Activated CD4-positive, alpha-beta T cell treated with anti-CD3 and anti-CD28 coated beads, Interleukin-2, amount 10 ng/mL, durations not matched to agents 7 days and 5 days (primary cell): ENCODE measurements around the gene PDCD1LG2. TPM values are rescaled to one million over a fixed set of nuclear protein-coding genes. Genes with fewer than 3 reads are reported as not detected.
A peak's percentile ranks its signal among the peaks of the same experiment; 100 is the strongest.

Source experiments
- CTCF ChIA-PET: fragments of 350-600 bp; sonication (Branson Sonifier 250); formaldehyde crosslinking; loops from one replicate; lab custom pipeline; 2021; ENCODE audit warnings: antibody characterized with exemption; lab: Charles Lee
- POLR2A ChIA-PET: fragments of 350-600 bp; sonication (Branson Sonifier 250); formaldehyde crosslinking; loops from one replicate; lab custom pipeline; 2021; ENCODE audit warnings: antibody characterized with exemption; lab: Charles Lee
- DNase-seq: peaks from one replicate; pipeline ENCODE4 v3.0.0-alpha.2; 2020
- H3K27ac Mint-ChIP-seq: one replicate; pipeline ENCODE4 v1.8.0; 2021; ENCODE audit warnings: mild to moderate bottlenecking, moderate library complexity, mixed read lengths
- H3K27me3 Mint-ChIP-seq: one replicate; pipeline ENCODE4 v1.8.0; 2021; ENCODE audit warnings: mixed read lengths
- H3K36me3 Mint-ChIP-seq: one replicate; pipeline ENCODE4 v1.8.0; 2021; ENCODE audit warnings: low read depth, mixed read lengths
- H3K4me1 Mint-ChIP-seq: one replicate; pipeline ENCODE4 v1.8.0; 2021; ENCODE audit warnings: mixed read lengths
- H3K4me3 Mint-ChIP-seq: one replicate; pipeline ENCODE4 v1.8.0; 2021; ENCODE audit warnings: mild to moderate bottlenecking, moderate library complexity, mixed read lengths
- H3K9me3 Mint-ChIP-seq: one replicate; pipeline ENCODE4 v1.8.0; 2021; ENCODE audit warnings: mixed read lengths
- total RNA-seq, 2 experiments: library from RNA; stranded (reverse); gene quantifications; one replicate each; pipeline ENCODE4 v1.2.3, GENCODE V29; 2021

PDCD1LG2 gene
- total RNA-seq, 2 experiments from 2014 or later = 2.2 TPM

GRCh38 chr9:5552301-5552700 lies 42.0 kb downstream of the PDCD1LG2 start:
- ChIA-PET POLR2A (no interaction called here), CTCF (interaction anchor here (0.9 to 1.3 kb wide), 2 partner anchors 13 to 48 kb away, joined by 3 to 4 read pairs; no protein-coding TSS in a partner anchor)
- Mint-ChIP-seq H3K27me3 (no peaks in the 10 kb centered on the region), H3K4me1 (peaks cover 11% of the 10 kb centered on the region), H3K4me3 (no peak overlapping the region), H3K36me3 (peaks cover 27% of the 10 kb centered on the region), H3K9me3 (peaks cover 4% of the 10 kb centered on the region), H3K27ac (no peak overlapping the region)
- no peak for DNase-seq

- Mint-ChIP-seq H3K27me3 (no peaks in the 10 kb centered on the region), H3K9me3 (peaks cover 4% of the 10 kb centered on the region), H3K27ac (no peak overlapping the region), H3K4me3 (no peak overlapping the region), H3K36me3 (peaks cover 31% of the 10 kb centered on the region), H3K4me1 (peaks cover 20% of the 10 kb centered on the region)
- DNase-seq = no peak
- CTCF ChIA-PET = interaction anchor here (1.1 to 1.3 kb wide), 2 partner anchors 12 to 47 kb away, joined by 4 read pairs; no protein-coding TSS in a partner anchor
- POLR2A ChIA-PET = no interaction called here
Observed at GRCh38 chr9:5553211-5553610, 42.9 kb downstream of the PDCD1LG2 start.

GRCh38 chr9:5554254-5554653 lies 43.9 kb downstream of the PDCD1LG2 start:
- DNase-seq = no peak
- Mint-ChIP-seq H3K4me1 (peaks cover 31% of the 10 kb centered on the region), H3K27ac (no peak overlapping the region), H3K9me3 (peaks cover 4% of the 10 kb centered on the region), H3K36me3 (peaks cover 36% of the 10 kb centered on the region), H3K4me3 (no peak overlapping the region), H3K27me3 (no peaks in the 10 kb centered on the region)
- ChIA-PET CTCF (interaction anchor here (1.0 to 1.1 kb wide), 2 partner anchors 10 to 29 kb away, joined by 3 to 4 read pairs; no protein-coding TSS in a partner anchor), POLR2A (no interaction called here)

GRCh38 chr9:5556101-5556705 lies 45.9 kb downstream of the PDCD1LG2 start:
- peaks cover 39% of the 10 kb centered on the region for H3K4me1 Mint-ChIP-seq

GRCh38 chr9:5557606-5558587 lies 47.6 kb downstream of the PDCD1LG2 start:
- Mint-ChIP-seq H3K4me3 (peak overlapping the region; percentile 38), H3K4me1 (peaks cover 48% of the 10 kb centered on the region), H3K36me3 (peaks cover 55% of the 10 kb centered on the region), H3K27me3 (no peaks in the 10 kb centered on the region), H3K27ac (peak overlapping the region; percentile 91), H3K9me3 (peaks cover 15% of the 10 kb centered on the region)
- peak; percentile 75 for DNase-seq
- CTCF ChIA-PET = interaction anchor here (0.5 to 3.7 kb wide), 8 partner anchors 9 to 904 kb away, joined by 3 to 15 read pairs (median 4); partner anchors contain the start of gene CD274
- POLR2A ChIA-PET = interaction anchor here (0.6 kb wide), 1 partner anchor 119 kb away, joined by 5 read pairs; no protein-coding TSS in a partner anchor

More at GRCh38 chr9:5556101-5556705, 45.9 kb downstream of the PDCD1LG2 start:
- peak overlapping the region; percentile 91 for H3K27ac Mint-ChIP-seq
- DNase-seq = no peak
- no peak overlapping the region for H3K4me3 Mint-ChIP-seq
- POLR2A ChIA-PET = no interaction called here
- no peaks in the 10 kb centered on the region for H3K27me3 Mint-ChIP-seq
- H3K36me3 Mint-ChIP-seq = peaks cover 52% of the 10 kb centered on the region
- CTCF ChIA-PET = interaction anchor here (3.7 kb wide), 1 partner anchor 12 kb away, joined by 15 read pairs; no protein-coding TSS in a partner anchor
- peaks cover 6% of the 10 kb centered on the region for H3K9me3 Mint-ChIP-seq

- Mint-ChIP-seq H3K36me3 (peaks cover 63% of the 10 kb centered on the region), H3K4me1 (peaks cover 58% of the 10 kb centered on the region), H3K9me3 (peaks cover 15% of the 10 kb centered on the region), H3K27ac (peak overlapping the region; percentile 58), H3K4me3 (no peak overlapping the region), H3K27me3 (no peaks in the 10 kb centered on the region)
- ChIA-PET POLR2A (no interaction called here), CTCF (interaction anchor here (1.0 to 3.7 kb wide), 6 partner anchors 8 to 545 kb away, joined by 3 to 15 read pairs (median 3); no protein-coding TSS in a partner anchor)
- DNase-seq = no peak
Observed at GRCh38 chr9:5559659-5560058, 49.3 kb downstream of the PDCD1LG2 start.

- Mint-ChIP-seq H3K27me3 (no peaks in the 10 kb centered on the region), H3K4me3 (no peak overlapping the region), H3K9me3 (peaks cover 15% of the 10 kb centered on the region), H3K36me3 (peaks cover 62% of the 10 kb centered on the region), H3K27ac (peak overlapping the region; percentile 2), H3K4me1 (peaks cover 58% of the 10 kb centered on the region)
- no peak for DNase-seq
- POLR2A ChIA-PET = no interaction called here
- CTCF ChIA-PET = interaction anchor here (1.1 to 1.5 kb wide), 3 partner anchors 10 to 20 kb away, joined by 3 to 6 read pairs (median 4); no protein-coding TSS in a partner anchor
Observed at GRCh38 chr9:5560443-5561100, 50.2 kb downstream of the PDCD1LG2 start.

- Mint-ChIP-seq H3K27ac (no peak overlapping the region), H3K4me3 (no peak overlapping the region), H3K36me3 (peaks cover 51% of the 10 kb centered on the region), H3K27me3 (no peaks in the 10 kb centered on the region), H3K9me3 (peaks cover 11% of the 10 kb centered on the region), H3K4me1 (peaks cover 50% of the 10 kb centered on the region)
- no peak for DNase-seq
- CTCF ChIA-PET = interaction anchor here (1.0 to 1.3 kb wide), 2 partner anchors 12 to 44 kb away, joined by 3 to 4 read pairs; no protein-coding TSS in a partner anchor
- POLR2A ChIA-PET = no interaction called here
Observed at GRCh38 chr9:5561828-5562488, 51.6 kb downstream of the PDCD1LG2 start.

GRCh38 chr9:5562806-5563416 lies 52.6 kb downstream of the PDCD1LG2 start:
- Mint-ChIP-seq H3K27ac (no peak overlapping the region), H3K36me3 (peaks cover 44% of the 10 kb centered on the region), H3K4me3 (no peak overlapping the region), H3K9me3 (peaks cover 11% of the 10 kb centered on the region), H3K4me1 (peaks cover 41% of the 10 kb centered on the region), H3K27me3 (no peaks in the 10 kb centered on the region)
- POLR2A ChIA-PET = no interaction called here
- CTCF ChIA-PET = interaction anchor here (1.0 to 3.0 kb wide), 2 partner anchors 13 to 45 kb away, joined by 3 to 7 read pairs; no protein-coding TSS in a partner anchor
- DNase-seq = no peak

- CTCF ChIA-PET = interaction anchor here (3.0 kb wide), 1 partner anchor 13 kb away, joined by 7 read pairs; no protein-coding TSS in a partner anchor
- Mint-ChIP-seq H3K27me3 (no peaks in the 10 kb centered on the region), H3K27ac (peak overlapping the region; percentile 10), H3K9me3 (peaks cover 11% of the 10 kb centered on the region), H3K4me1 (peaks cover 40% of the 10 kb centered on the region), H3K36me3 (peaks cover 41% of the 10 kb centered on the region), H3K4me3 (no peak overlapping the region)
- POLR2A ChIA-PET = no interaction called here
- no peak for DNase-seq
Observed at GRCh38 chr9:5563417-5563815, 53.1 kb downstream of the PDCD1LG2 start.

GRCh38 chr9:5563886-5564285 lies 53.6 kb downstream of the PDCD1LG2 start:
- Mint-ChIP-seq H3K4me3 (no peak overlapping the region), H3K4me1 (peaks cover 40% of the 10 kb centered on the region), H3K27me3 (no peaks in the 10 kb centered on the region), H3K36me3 (peaks cover 38% of the 10 kb centered on the region), H3K9me3 (peaks cover 11% of the 10 kb centered on the region), H3K27ac (no peak overlapping the region)
- CTCF ChIA-PET = interaction anchor here (3.0 kb wide), 1 partner anchor 14 kb away, joined by 7 read pairs; no protein-coding TSS in a partner anchor
- DNase-seq = no peak
- POLR2A ChIA-PET = no interaction called here
